ENCODE results near the gene PHF2.

The PHF2 gene

GRCh38 chr9:93536167-93536566 is 40.2 kb upstream of the PHF2 start:
- Histone ChIP-seq H3K9me3 (ENCODE audit: insufficient read depth, low read length) (no peaks in the 10 kb centered on the region), H3K79me2 (ENCODE audit: low read length) (peaks cover 7% of the 10 kb centered on the region; the same call in 1 of the 2 replicates), H3K36me3 (replicated peaks; ENCODE audit: low read depth, low read length) (peaks cover 47% of the 10 kb centered on the region), H2AFZ (ENCODE audit: low read depth, low read length) (no peak overlapping the region), H3K27me3 (ENCODE audit: low read depth, low read length) (no peaks in the 10 kb centered on the region), H4K20me1 (ENCODE audit: insufficient read depth, low read length) (no peaks in the 10 kb centered on the region; the same call in none of the 2 replicates), H3K4me2 (ENCODE audit: low read length) (no peak overlapping the region), H3K27ac (ENCODE audit: low read length) (no peak overlapping the region), H3K9ac (ENCODE audit: low read length) (no peak overlapping the region), H3K4me3 (ENCODE audit: low read length) (no peak overlapping the region), H3K4me1 (ENCODE audit: low read length) (peaks cover 6% of the 10 kb centered on the region; the same call in 1 of the 2 replicates)
- no peak for TF ChIP-seq CTCF (IDR thresholded peaks at IDR 0.05; ENCODE audit: low read depth, low read length)
- no peak for TF ChIP-seq EZH2phosphoT487 (IDR thresholded peaks at IDR 0.05; ENCODE audit: low read depth)

GRCh38 chr9:93536874-93537273 is 39.5 kb upstream of the PHF2 start:
- H3K36me3 ChIP-seq (replicated peaks; ENCODE audit: low read depth, low read length) = peaks cover 47% of the 10 kb centered on the region
- no peak for TF ChIP-seq CTCF (IDR thresholded peaks at IDR 0.05; ENCODE audit: low read depth, low read length)
- TF ChIP-seq EZH2phosphoT487 (IDR thresholded peaks at IDR 0.05; ENCODE audit: low read depth) = no peak
- no peak overlapping the region for H3K4me3 ChIP-seq (ENCODE audit: low read length)
- H3K27ac ChIP-seq (ENCODE audit: low read length) = no peak overlapping the region
- H3K27me3 ChIP-seq (ENCODE audit: low read depth, low read length) = no peaks in the 10 kb centered on the region
- H3K4me1 ChIP-seq (ENCODE audit: low read length) = peaks cover 6% of the 10 kb centered on the region; the same call in 1 of the 2 replicates
- H4K20me1 ChIP-seq (ENCODE audit: insufficient read depth, low read length) = no peaks in the 10 kb centered on the region; the same call in none of the 2 replicates
- H3K79me2 ChIP-seq (ENCODE audit: low read length) = peaks cover 7% of the 10 kb centered on the region; the same call in 1 of the 2 replicates
- H3K9ac ChIP-seq (ENCODE audit: low read length) = no peak overlapping the region
- H3K9me3 ChIP-seq (ENCODE audit: insufficient read depth, low read length) = no peaks in the 10 kb centered on the region
- H3K4me2 ChIP-seq (ENCODE audit: low read length) = no peak overlapping the region
- H2AFZ ChIP-seq (ENCODE audit: low read depth, low read length) = no peak overlapping the region

GRCh38 chr9:93540305-93540704 is 36.1 kb upstream of the PHF2 start:
- no peaks in the 10 kb centered on the region for H4K20me1 ChIP-seq (ENCODE audit: insufficient read depth, low read length)

GRCh38 chr9:93541005-93541404 is 35.4 kb upstream of the PHF2 start:
- Histone ChIP-seq H4K20me1 (ENCODE audit: insufficient read depth, low read length) (no peaks in the 10 kb centered on the region), H3K4me2 (ENCODE audit: low read length) (no peak overlapping the region), H3K4me3 (ENCODE audit: low read length) (no peak overlapping the region), H3K36me3 (replicated peaks; ENCODE audit: low read depth, low read length) (peaks cover 36% of the 10 kb centered on the region), H3K27me3 (ENCODE audit: low read depth, low read length) (no peaks in the 10 kb centered on the region), H3K9me3 (ENCODE audit: insufficient read depth, low read length) (no peaks in the 10 kb centered on the region), H2AFZ (ENCODE audit: low read depth, low read length) (no peak overlapping the region), H3K79me2 (ENCODE audit: low read length) (peaks cover 6% of the 10 kb centered on the region; the same call in 1 of the 2 replicates), H3K9ac (ENCODE audit: low read length) (no peak overlapping the region), H3K27ac (ENCODE audit: low read length) (no peak overlapping the region), H3K4me1 (ENCODE audit: low read length) (peaks cover 4% of the 10 kb centered on the region; the same call in 1 of the 2 replicates)
- no peak for TF ChIP-seq EZH2phosphoT487 (IDR thresholded peaks at IDR 0.05; ENCODE audit: low read depth)
- TF ChIP-seq CTCF (IDR thresholded peaks at IDR 0.05; ENCODE audit: low read depth, low read length) = no peak

More at GRCh38 chr9:93540305-93540704, 36.1 kb upstream of the PHF2 start:
- TF ChIP-seq EZH2phosphoT487 (IDR thresholded peaks at IDR 0.05; ENCODE audit: low read depth) (no peak), CTCF (IDR thresholded peaks at IDR 0.05; ENCODE audit: low read depth, low read length) (no peak)
- Histone ChIP-seq H3K27ac (ENCODE audit: low read length) (no peak overlapping the region), H3K9me3 (ENCODE audit: insufficient read depth, low read length) (no peaks in the 10 kb centered on the region), H3K4me3 (ENCODE audit: low read length) (no peak overlapping the region), H2AFZ (ENCODE audit: low read depth, low read length) (no peak overlapping the region), H3K9ac (ENCODE audit: low read length) (no peak overlapping the region), H3K79me2 (ENCODE audit: low read length) (peaks cover 7% of the 10 kb centered on the region; the same call in 1 of the 2 replicates), H3K4me2 (ENCODE audit: low read length) (no peak overlapping the region), H3K27me3 (ENCODE audit: low read depth, low read length) (no peaks in the 10 kb centered on the region), H3K4me1 (ENCODE audit: low read length) (peaks cover 6% of the 10 kb centered on the region; the same call in 1 of the 2 replicates), H3K36me3 (replicated peaks; ENCODE audit: low read depth, low read length) (peaks cover 36% of the 10 kb centered on the region)

Data from OCI-LY3 (cell line).